Activated naive CD4-positive, alpha-beta T cell treated with anti-CD3 and anti-CD28 coated beads, Interleukin-2, amount 10 ng/mL, durations not matched to agents 7 days and 5 days (primary cell): ENCODE results near the gene EIF2S1.
"Not testable (repeated sequence)": the region's sequence is repeated elsewhere in the genome, so short reads cannot be mapped to it uniquely, and the experiment has no call there.

Experiments
- CTCF ChIA-PET: fragments of 350-600 bp; sonication (Branson Sonifier 250); formaldehyde crosslinking; loops from one replicate; lab custom pipeline; 2021; ENCODE audit warnings: antibody characterized with exemption; lab: Charles Lee
- DNase-seq: peaks from one replicate; pipeline ENCODE4 v3.0.0-alpha.2; 2020
- H3K27ac Mint-ChIP-seq: one replicate; pipeline ENCODE4 v1.8.0; 2021; ENCODE audit warnings: mild to moderate bottlenecking, moderate library complexity, mixed read lengths
- H3K27me3 Mint-ChIP-seq: one replicate; pipeline ENCODE4 v1.8.0; 2021; ENCODE audit warnings: mild to moderate bottlenecking, mixed read lengths
- H3K36me3 Mint-ChIP-seq: one replicate; pipeline ENCODE4 v1.8.0; 2021; ENCODE audit warnings: mixed read lengths
- H3K4me1 Mint-ChIP-seq: one replicate; pipeline ENCODE4 v1.8.0; 2021; ENCODE audit warnings: mixed read lengths
- H3K4me3 Mint-ChIP-seq: one replicate; pipeline ENCODE4 v1.8.0; 2021; ENCODE audit warnings: mild to moderate bottlenecking, moderate library complexity, mixed read lengths
- H3K9me3 Mint-ChIP-seq: one replicate; pipeline ENCODE4 v1.8.0; 2021; ENCODE audit warnings: mixed read lengths

The EIF2S1 gene

GRCh38 chr14:67411370-67411769 is 51.2 kb downstream of the EIF2S1 start:
- Mint-ChIP-seq H3K27me3 (peaks cover 47% of the 10 kb centered on the region), H3K27ac (no peak overlapping the region), H3K4me1 (peaks cover 13% of the 10 kb centered on the region), H3K4me3 (no peak overlapping the region), H3K36me3 (no peaks in the 10 kb centered on the region), H3K9me3 (no peaks in the 10 kb centered on the region)
- DNase-seq: no peak
- CTCF ChIA-PET: interaction anchor here (6.3 kb wide), 1 partner anchor 16 kb away, joined by 31 read pairs; no protein-coding TSS in a partner anchor

GRCh38 chr14:67411820-67412421 is 51.8 kb downstream of the EIF2S1 start, which contains the start of gene PLEK2:
TSS of gene PLEK2 (minus strand) at chr14:67412165. CDS start at chr14:67412059, 106 bp downstream.
- CTCF ChIA-PET: interaction anchor here (6.3 kb wide), 1 partner anchor 16 kb away, joined by 31 read pairs; no protein-coding TSS in a partner anchor
- peaks cover 47% of the 10 kb centered on the region for H3K27me3 Mint-ChIP-seq
- H3K4me1 Mint-ChIP-seq: peaks cover 13% of the 10 kb centered on the region
- H3K36me3 Mint-ChIP-seq: no peaks in the 10 kb centered on the region
- H3K4me3 Mint-ChIP-seq: peak within 1 kb of the TSS; percentile 44
- no peak within 1 kb of the TSS for H3K27ac Mint-ChIP-seq
- H3K9me3 Mint-ChIP-seq: no peaks in the 10 kb centered on the region
- DNase-seq: peak; percentile 54

GRCh38 chr14:67413806-67414769 is 54.0 kb downstream of the EIF2S1 start:
- CTCF ChIA-PET: interaction anchor here (0.9 to 6.3 kb wide), 3 partner anchors 11 to 52 kb away, joined by 3 to 31 read pairs (median 6); no protein-coding TSS in a partner anchor
- peak; percentile 31 for DNase-seq
- no peak overlapping the region for H3K27ac Mint-ChIP-seq
- H3K36me3 Mint-ChIP-seq: no peaks in the 10 kb centered on the region
- no peak overlapping the region for H3K4me3 Mint-ChIP-seq
- peaks cover 13% of the 10 kb centered on the region for H3K4me1 Mint-ChIP-seq
- peaks cover 50% of the 10 kb centered on the region for H3K27me3 Mint-ChIP-seq
- no peaks in the 10 kb centered on the region for H3K9me3 Mint-ChIP-seq

GRCh38 chr14:67415610-67416009 is 55.5 kb downstream of the EIF2S1 start:
- not testable (repeated sequence) for H3K36me3 Mint-ChIP-seq, H3K4me3 Mint-ChIP-seq, DNase-seq, H3K9me3 Mint-ChIP-seq, H3K27ac Mint-ChIP-seq
- H3K27me3 Mint-ChIP-seq: peaks cover 43% of the 10 kb centered on the region
- peaks cover 13% of the 10 kb centered on the region for H3K4me1 Mint-ChIP-seq
- CTCF ChIA-PET: interaction anchor here (1.5 to 6.3 kb wide), 3 partner anchors 10 to 155 kb away, joined by 4 to 31 read pairs (median 6); no protein-coding TSS in a partner anchor

GRCh38 chr14:67416085-67416484 is 56.0 kb downstream of the EIF2S1 start:
- Mint-ChIP-seq H3K4me1 (peaks cover 13% of the 10 kb centered on the region), H3K4me3 (no peak overlapping the region), H3K36me3 (no peaks in the 10 kb centered on the region), H3K27ac (no peak overlapping the region), H3K27me3 (peaks cover 38% of the 10 kb centered on the region), H3K9me3 (no peaks in the 10 kb centered on the region)
- DNase-seq: no peak
- CTCF ChIA-PET: interaction anchor here (1.5 to 6.3 kb wide), 2 partner anchors 11 to 155 kb away, joined by 4 to 31 read pairs; no protein-coding TSS in a partner anchor

- Mint-ChIP-seq H3K27me3 (peaks cover 36% of the 10 kb centered on the region), H3K9me3 (no peaks in the 10 kb centered on the region), H3K4me3 (no peak overlapping the region), H3K4me1 (peaks cover 11% of the 10 kb centered on the region), H3K27ac (no peak overlapping the region), H3K36me3 (no peaks in the 10 kb centered on the region)
- no peak for DNase-seq
- CTCF ChIA-PET: interaction anchor here (1.5 to 6.3 kb wide), 2 partner anchors 11 to 154 kb away, joined by 4 to 31 read pairs; no protein-coding TSS in a partner anchor
Measured at GRCh38 chr14:67416810-67417209, 56.7 kb downstream of the EIF2S1 start.

GRCh38 chr14:67417633-67418032 is 57.5 kb downstream of the EIF2S1 start:
- Mint-ChIP-seq H3K4me3 (no peak overlapping the region), H3K27ac (no peak overlapping the region)

GRCh38 chr14:67418401-67419191 is 58.5 kb downstream of the EIF2S1 start:
- DNase-seq: no peak
- no peak overlapping the region for H3K4me3 Mint-ChIP-seq
- H3K36me3 Mint-ChIP-seq: no peaks in the 10 kb centered on the region
- peaks cover 10% of the 10 kb centered on the region for H3K4me1 Mint-ChIP-seq
- H3K27ac Mint-ChIP-seq: no peak overlapping the region
- H3K27me3 Mint-ChIP-seq: peaks cover 29% of the 10 kb centered on the region
- CTCF ChIA-PET: interaction anchor here (1.0 to 2.9 kb wide), 2 partner anchors 9 to 153 kb away, joined by 3 to 15 read pairs; no protein-coding TSS in a partner anchor
- no peaks in the 10 kb centered on the region for H3K9me3 Mint-ChIP-seq

More at GRCh38 chr14:67417633-67418032, 57.5 kb downstream of the EIF2S1 start:
- no peaks in the 10 kb centered on the region for H3K36me3 Mint-ChIP-seq
- peaks cover 28% of the 10 kb centered on the region for H3K27me3 Mint-ChIP-seq
- H3K9me3 Mint-ChIP-seq: no peaks in the 10 kb centered on the region
- H3K4me1 Mint-ChIP-seq: peaks cover 5% of the 10 kb centered on the region
- no peak for DNase-seq
- CTCF ChIA-PET: interaction anchor here (1.0 to 6.3 kb wide), 2 partner anchors 10 kb away, joined by 3 to 31 read pairs; no protein-coding TSS in a partner anchor

GRCh38 chr14:67420102-67420739 is 60.1 kb downstream of the EIF2S1 start:
- peak; percentile 62 for DNase-seq
- Mint-ChIP-seq H3K4me1 (peaks cover 7% of the 10 kb centered on the region), H3K4me3 (no peak overlapping the region), H3K27ac (no peak overlapping the region), H3K27me3 (peaks cover 36% of the 10 kb centered on the region), H3K36me3 (no peaks in the 10 kb centered on the region), H3K9me3 (no peaks in the 10 kb centered on the region)
- CTCF ChIA-PET: interaction anchor here (0.6 to 2.9 kb wide), 13 partner anchors 9 to 284 kb away, joined by 3 to 15 read pairs (median 4); partner anchors contain the start of gene PIGH

GRCh38 chr14:67421356-67422224 is 61.5 kb downstream of the EIF2S1 start:
- Mint-ChIP-seq H3K27me3 (peaks cover 49% of the 10 kb centered on the region), H3K36me3 (no peaks in the 10 kb centered on the region), H3K4me1 (peaks cover 7% of the 10 kb centered on the region), H3K4me3 (no peak overlapping the region), H3K9me3 (no peaks in the 10 kb centered on the region), H3K27ac (no peak overlapping the region)
- no peak for DNase-seq
- CTCF ChIA-PET: interaction anchor here (0.6 to 2.9 kb wide), 5 partner anchors 17 to 1079 kb away, joined by 3 to 15 read pairs (median 4); no protein-coding TSS in a partner anchor

- Mint-ChIP-seq H3K36me3 (no peaks in the 10 kb centered on the region), H3K27ac (no peak overlapping the region), H3K27me3 (peaks cover 54% of the 10 kb centered on the region), H3K9me3 (no peaks in the 10 kb centered on the region), H3K4me3 (no peak overlapping the region), H3K4me1 (peaks cover 10% of the 10 kb centered on the region)
- CTCF ChIA-PET: interaction anchor here (1.1 to 9.1 kb wide), 3 partner anchors 104 to 281 kb away, joined by 3 to 206 read pairs (median 52); no protein-coding TSS in a partner anchor
- DNase-seq: no peak
Measured at GRCh38 chr14:67423424-67423823, 63.3 kb downstream of the EIF2S1 start.

- CTCF ChIA-PET: interaction anchor here (1.1 to 9.1 kb wide), 6 partner anchors 10 to 281 kb away, joined by 3 to 206 read pairs (median 6); partner anchors contain the start of genes ATP6V1D and EIF2S1
- no peaks in the 10 kb centered on the region for H3K9me3 Mint-ChIP-seq
- peaks cover 10% of the 10 kb centered on the region for H3K4me1 Mint-ChIP-seq
- peaks cover 56% of the 10 kb centered on the region for H3K27me3 Mint-ChIP-seq
- H3K36me3 Mint-ChIP-seq: no peaks in the 10 kb centered on the region
- no peak overlapping the region for H3K4me3 Mint-ChIP-seq
- H3K27ac Mint-ChIP-seq: no peak overlapping the region
- DNase-seq: no peak
Measured at GRCh38 chr14:67424539-67424938, 64.4 kb downstream of the EIF2S1 start.
